ENCODE measurements around the gene USP33.
"Not testable (repeated sequence)": the region's sequence is repeated elsewhere in the genome, so short reads cannot be mapped to it uniquely, and the experiment has no call there.

USP33 gene

DNA sequence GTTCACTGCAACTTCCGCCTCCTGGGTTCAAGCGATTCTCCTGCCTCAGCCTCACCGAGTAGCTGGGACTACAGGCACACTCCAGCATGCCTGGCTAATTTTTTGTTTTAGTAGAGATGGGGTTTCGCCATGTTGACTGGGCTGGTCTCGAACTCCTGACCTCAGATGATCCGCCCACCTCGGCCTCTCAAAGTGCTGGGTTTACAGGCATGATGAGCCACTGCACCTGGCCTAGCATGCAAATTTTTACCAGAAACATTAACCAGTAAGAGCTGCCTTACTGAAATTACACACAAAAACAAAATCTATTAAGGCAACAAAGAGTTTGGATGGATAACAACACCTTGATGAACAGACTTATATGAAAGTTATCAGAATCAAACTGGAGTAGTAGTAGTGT is 89.3 kb downstream of the USP33 start:
- DNase-seq = no peak

DNA sequence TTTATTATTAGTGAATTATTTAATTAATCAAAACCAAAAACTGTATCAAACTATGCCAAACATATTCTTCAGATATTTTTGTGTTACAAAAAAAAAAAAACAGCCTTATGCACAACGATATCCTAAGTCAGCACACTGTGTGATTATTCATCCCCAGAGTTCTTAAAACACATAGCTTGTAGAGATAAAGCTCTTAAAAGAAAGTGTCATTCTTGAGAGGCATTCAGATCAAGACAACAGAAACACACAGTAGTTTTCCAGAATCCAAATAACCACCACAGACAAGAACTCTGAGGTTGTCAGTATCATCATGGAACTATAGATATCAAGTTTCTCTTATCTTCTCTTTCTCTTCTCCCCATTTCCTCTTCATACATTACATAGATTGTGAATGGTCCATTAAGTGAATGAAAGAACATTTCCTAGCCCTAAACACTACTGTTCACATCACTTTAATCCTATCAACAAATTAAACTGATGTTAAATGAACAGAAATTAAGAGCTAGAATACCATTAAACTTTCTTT is 90.7 kb downstream of the USP33 start:
- DNase-seq = no peak

DNA sequence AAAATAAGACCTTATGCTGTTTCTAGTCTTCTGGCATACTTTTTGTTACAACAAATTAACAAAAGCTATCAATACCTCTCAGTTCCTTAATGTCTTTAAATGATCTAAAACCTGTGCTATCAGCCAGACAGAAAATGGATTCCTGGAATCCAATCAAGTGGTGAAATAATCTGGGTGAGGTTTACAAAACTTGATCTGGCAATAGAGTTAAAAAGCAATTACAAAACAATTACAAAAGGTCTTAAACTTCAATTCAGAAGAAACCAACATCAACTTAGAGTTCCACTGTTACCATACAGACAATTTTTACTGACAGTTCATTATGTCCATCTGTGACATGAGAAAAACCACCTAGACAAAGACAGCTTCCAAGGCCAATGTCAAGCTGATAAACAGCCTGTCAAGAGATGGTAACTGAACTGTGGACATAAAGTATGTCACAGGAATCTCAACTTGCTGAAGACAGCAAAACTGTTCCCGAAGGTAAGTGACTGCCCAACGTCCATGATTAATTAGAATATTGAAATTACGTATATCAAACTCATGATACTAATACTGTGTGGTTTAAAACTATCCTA is 94.6 kb downstream of the USP33 start:
- DNase-seq = no peak

DNA sequence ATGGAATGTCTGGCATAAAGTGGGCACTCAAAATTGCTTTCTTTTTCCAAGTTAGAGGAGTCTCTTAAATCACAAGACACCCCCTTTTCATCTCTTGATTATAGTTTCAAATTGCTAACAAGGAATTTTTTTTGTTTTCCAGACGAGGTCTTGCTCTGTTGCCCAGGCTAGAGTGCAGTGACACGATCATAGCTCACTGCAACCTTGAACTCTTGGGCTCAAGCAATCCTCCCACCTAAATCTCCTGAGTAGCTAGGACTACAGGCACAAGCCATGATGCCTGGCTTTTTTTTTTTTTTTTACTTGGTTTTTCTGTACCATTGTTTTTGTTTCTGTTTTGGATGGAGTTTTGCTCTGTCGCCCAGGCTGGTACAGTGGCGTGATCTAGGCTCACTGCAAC is 98.0 kb downstream of the USP33 start:
- DNase-seq = no peak

DNA sequence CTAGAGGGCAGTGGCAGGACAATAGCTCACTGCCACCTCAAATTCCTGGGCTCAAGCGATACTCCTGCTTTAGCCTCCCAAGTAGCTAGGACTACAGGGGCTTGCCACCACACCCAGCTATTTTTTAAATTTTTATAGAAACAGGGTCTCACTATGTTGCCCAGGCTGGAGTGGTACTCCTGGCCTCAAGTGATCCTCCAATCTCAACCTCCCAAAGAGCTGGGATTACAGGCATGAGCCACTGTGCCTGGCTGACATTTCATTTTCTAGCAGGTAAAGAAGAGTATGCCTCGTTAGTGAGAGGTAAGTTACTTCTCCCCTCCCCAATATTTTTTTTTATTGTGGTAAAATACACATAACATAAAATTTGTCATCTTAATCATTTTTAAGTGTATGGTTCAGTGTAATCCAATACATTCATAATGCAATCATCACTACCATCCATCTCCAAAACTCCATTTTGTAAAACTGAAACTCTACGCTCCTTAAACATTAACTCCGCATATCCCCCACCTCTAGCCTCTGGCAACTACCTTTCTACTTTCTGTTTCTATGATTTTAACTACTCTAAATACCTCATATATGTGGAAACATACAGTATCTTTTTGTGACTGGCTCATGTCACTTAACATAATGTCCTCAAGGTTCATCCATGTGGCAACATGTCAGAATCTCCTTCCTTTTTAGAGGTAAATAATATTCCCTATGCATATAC is 99.6 kb downstream of the USP33 start:
- no peak for DNase-seq

DNA sequence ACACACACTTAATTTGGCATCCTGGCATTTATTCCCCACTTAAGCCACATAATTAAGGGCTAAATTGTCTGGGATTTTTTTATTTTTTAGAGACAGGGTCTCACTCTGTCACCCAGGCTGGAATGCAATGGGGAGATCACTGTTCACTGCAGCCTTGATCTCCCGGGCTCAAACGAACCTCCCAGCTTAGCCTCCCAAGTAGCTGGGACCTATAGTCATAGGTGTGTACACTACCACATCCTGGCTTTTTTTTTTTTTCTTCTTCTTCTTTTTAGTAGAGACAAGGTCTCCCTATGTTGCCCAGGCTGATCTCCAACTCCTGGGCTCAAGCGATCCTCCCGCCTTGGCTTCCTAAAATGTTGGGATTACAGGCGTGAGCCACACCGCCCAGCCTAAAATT is 101.4 kb downstream of the USP33 start:
- DNase-seq = no peak

DNA sequence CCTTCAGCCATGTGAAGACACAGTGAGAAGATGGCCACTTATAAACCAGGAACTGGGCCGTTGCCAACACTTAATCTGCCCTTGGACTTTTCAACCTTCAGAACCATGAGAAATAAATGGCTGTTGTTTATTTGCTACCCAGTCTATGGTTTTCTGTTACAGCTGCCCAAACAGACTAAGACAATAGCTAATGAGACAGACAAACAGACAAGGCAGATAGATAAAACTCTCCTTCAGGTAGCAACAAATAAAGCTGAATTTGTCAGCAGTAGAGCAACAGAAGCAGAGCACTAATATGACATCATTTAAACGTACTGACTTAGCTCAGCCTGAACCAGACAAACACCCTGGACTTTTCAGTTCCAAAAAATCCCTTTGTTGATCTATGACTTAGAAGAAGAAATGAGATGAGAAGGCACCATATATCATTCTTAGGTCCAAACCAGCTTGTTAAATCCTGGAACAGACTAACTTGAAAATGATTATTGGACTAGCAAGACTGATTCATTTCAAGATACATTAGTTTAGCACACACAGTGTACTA is 104.1 kb downstream of the USP33 start:
- no peak for DNase-seq

DNA sequence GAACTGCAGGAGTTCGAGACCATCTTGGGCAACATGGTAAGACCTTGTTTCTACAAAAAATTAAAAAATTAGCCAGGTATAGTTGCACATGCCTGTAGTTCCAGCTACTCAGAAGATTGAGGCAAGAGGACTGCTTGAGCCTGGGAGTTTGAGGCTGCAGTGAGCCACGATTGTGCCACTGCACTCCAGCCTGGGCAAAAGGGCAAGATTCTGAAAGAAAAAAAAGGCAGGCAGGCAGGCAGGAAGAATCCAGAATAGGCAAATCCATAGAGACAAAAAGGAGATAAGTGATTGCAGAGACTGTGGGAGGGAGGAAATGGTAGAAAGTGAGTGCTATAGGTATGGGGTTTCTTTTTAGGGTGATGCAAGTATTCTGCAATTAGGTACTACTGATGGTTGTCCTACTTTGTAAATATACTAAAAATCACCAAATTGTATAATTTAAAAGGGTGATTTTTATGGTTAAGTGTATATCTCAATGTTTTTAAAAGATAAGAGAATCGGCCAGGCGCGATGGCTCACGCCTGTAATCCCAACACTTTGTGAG is 106.6 kb downstream of the USP33 start:
- no peak for DNase-seq

DNA sequence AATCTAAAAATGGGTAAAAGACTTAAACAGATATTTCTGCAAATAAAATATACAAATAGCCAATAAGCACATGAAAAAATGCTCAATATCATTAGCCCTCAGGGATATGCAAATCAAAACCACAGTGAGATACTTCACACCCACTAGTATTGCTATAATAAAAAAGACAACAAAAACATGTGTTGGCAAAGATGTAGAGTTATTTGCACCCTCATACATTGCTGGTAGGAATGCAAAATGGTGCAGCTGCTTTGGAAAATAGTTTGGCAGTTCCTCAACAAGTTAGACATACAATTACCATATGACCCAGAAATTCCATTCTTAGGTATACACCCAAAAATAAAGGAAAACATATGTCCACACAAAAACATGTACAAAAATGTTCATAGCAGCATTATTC is 107.4 kb downstream of the USP33 start:
- DNase-seq = no peak

DNA sequence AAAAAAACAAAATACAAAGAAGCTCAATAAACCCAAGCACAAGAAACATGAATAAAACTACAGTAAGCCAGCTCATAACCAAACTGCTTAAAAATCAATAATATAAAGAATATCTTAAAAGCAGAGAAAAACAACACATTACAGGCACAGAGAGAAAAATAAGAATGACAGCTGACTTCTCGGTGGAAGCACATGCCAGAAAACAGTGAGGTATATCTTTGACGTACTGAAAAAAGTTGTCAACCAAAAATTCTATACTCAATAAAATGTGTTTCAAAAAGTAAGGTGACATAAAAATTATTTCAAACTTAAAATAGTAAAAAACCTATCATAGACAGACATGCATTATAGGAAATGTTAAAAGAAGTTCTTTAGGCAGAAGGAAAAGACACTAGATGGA is 110.5 kb downstream of the USP33 start:
- no peak for DNase-seq

DNA sequence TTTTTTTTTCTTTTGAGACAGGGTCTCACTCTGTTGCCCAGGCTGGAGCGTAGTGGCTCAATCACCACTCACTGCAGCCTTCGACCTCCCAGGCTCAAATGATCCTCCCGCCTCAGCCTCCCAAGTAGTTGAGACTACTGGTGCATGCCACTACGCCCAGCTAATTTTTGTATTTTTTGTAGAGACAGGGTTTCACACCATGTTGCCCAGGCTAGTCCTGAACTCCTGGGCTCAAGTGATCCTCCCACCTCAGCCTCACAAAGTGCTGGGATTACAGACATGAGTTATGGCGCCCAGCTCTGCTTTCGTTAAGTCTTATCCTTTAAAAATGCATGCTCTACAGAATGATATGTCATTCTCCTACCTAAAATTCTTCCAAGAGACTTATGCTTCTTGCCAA is 113.4 kb downstream of the USP33 start:
- DNase-seq = not testable (repeated sequence)
